ENCODE data around the gene PTPRK. TPM values are rescaled to one million over a fixed set of nuclear protein-coding genes. Genes with fewer than 3 reads are reported as not detected.

The PTPRK gene
- polyA plus RNA-seq, 3 donors, result 0.01 TPM; not detected in 2

- Mint-ChIP-seq H3K9me3 (no peaks in the 10 kb centered on the region), H3K27ac (no peak overlapping the region), H3K4me3 (no peak overlapping the region), H3K36me3 (no peaks in the 10 kb centered on the region), H3K4me1 (no peaks in the 10 kb centered on the region), H3K27me3 (ENCODE audit: low read depth in 3 of 3) (no peaks in the 10 kb centered on the region)
- no peaks in the 10 kb centered on the region for H3K4me1 ChIP-seq (ENCODE audit: control insufficient read depth in 1 of 2, insufficient read depth in 2 of 2, low read length in 2 of 2)
- no peak for TF ChIP-seq CTCF (IDR thresholded peaks at IDR 0.05)
- H3K27ac ChIP-seq (ENCODE audit: low read depth in 1 of 2, low read length in 2 of 2), result no peak overlapping the region
- no peak overlapping the region for H3K9ac ChIP-seq (ENCODE audit: insufficient read depth, low read length, poor library complexity, severe bottlenecking)
- no peak overlapping the region for H3K4me2 ChIP-seq (replicated peaks; ENCODE audit: extremely low read depth, low read length, poor library complexity, severe bottlenecking)
- H3K36me3 ChIP-seq (replicated peaks in 1 of 2; ENCODE audit: control insufficient read depth in 1 of 2, insufficient read depth in 2 of 2, low read length in 2 of 2), result no peaks in the 10 kb centered on the region
- no peak overlapping the region for H2AFZ ChIP-seq (ENCODE audit: insufficient read depth, low read depth, low read length, poor library complexity, severe bottlenecking)
- WGBS (ENCODE audit: insufficient coverage), result no CpG with 5 or more reads among the region's 1 CpG
- H3K9me3 ChIP-seq (replicated peaks in 1 of 2; ENCODE audit: control insufficient read depth in 1 of 2, insufficient read depth in 1 of 2, low read length in 2 of 2), result no peaks in the 10 kb centered on the region
- H3K4me3 ChIP-seq (replicated peaks in 1 of 3; ENCODE audit: low read depth in 2 of 3, low read length in 3 of 3), result no peak overlapping the region
- no peaks in the 10 kb centered on the region for H3K27me3 ChIP-seq (ENCODE audit: control insufficient read depth in 2 of 2, insufficient read depth in 2 of 2, low read length in 2 of 2)
- intact Hi-C loops (cut with micrococcal nuclease), result no loop called here
- H4K20me1 ChIP-seq (ENCODE audit: insufficient read depth, low read length), result no peaks in the 10 kb centered on the region
- no peaks in the 10 kb centered on the region for H3K79me2 ChIP-seq (ENCODE audit: insufficient read depth, low read length)
- no peak for DNase-seq
Measured at GRCh38 chr6:128323011-128323410, 197.4 kb downstream of the PTPRK start.

GRCh38 chr6:128319946-128320345 lies 200.5 kb downstream of the PTPRK start:
- no peaks in the 10 kb centered on the region for H3K4me1 Mint-ChIP-seq
- intact Hi-C loops (cut with micrococcal nuclease), result no loop called here

More at GRCh38 chr6:128319946-128320345, 200.5 kb downstream of the PTPRK start:
- H3K9ac ChIP-seq (ENCODE audit: insufficient read depth, low read length, poor library complexity, severe bottlenecking), result no peak overlapping the region
- no peak overlapping the region for H2AFZ ChIP-seq (ENCODE audit: insufficient read depth, low read depth, low read length, poor library complexity, severe bottlenecking)
- no peak overlapping the region for H3K4me3 ChIP-seq (replicated peaks in 1 of 3; ENCODE audit: low read depth in 2 of 3, low read length in 3 of 3)
- no peak for DNase-seq
- H3K79me2 ChIP-seq (ENCODE audit: insufficient read depth, low read length), result no peaks in the 10 kb centered on the region
- no peak for TF ChIP-seq CTCF (IDR thresholded peaks at IDR 0.05)
- no peak overlapping the region for H3K27ac Mint-ChIP-seq
- no peaks in the 10 kb centered on the region for H3K27me3 ChIP-seq (ENCODE audit: control insufficient read depth in 2 of 2, insufficient read depth in 2 of 2, low read length in 2 of 2)
- H3K4me3 Mint-ChIP-seq, result no peak overlapping the region
- no peaks in the 10 kb centered on the region for H3K36me3 Mint-ChIP-seq
- no peaks in the 10 kb centered on the region for H4K20me1 ChIP-seq (ENCODE audit: insufficient read depth, low read length)
- no peak overlapping the region for H3K4me2 ChIP-seq (replicated peaks; ENCODE audit: extremely low read depth, low read length, poor library complexity, severe bottlenecking)
- H3K9me3 ChIP-seq (replicated peaks in 1 of 2; ENCODE audit: control insufficient read depth in 1 of 2, insufficient read depth in 1 of 2, low read length in 2 of 2), result no peaks in the 10 kb centered on the region
- no CpG with 5 or more reads among the region's 1 CpG for WGBS (ENCODE audit: insufficient coverage)
- H3K27me3 Mint-ChIP-seq (ENCODE audit: low read depth in 3 of 3), result no peaks in the 10 kb centered on the region
- no peaks in the 10 kb centered on the region for H3K36me3 ChIP-seq (replicated peaks in 1 of 2; ENCODE audit: control insufficient read depth in 1 of 2, insufficient read depth in 2 of 2, low read length in 2 of 2)
- no peaks in the 10 kb centered on the region for H3K4me1 ChIP-seq (ENCODE audit: control insufficient read depth in 1 of 2, insufficient read depth in 2 of 2, low read length in 2 of 2)
- H3K9me3 Mint-ChIP-seq, result no peaks in the 10 kb centered on the region
- H3K27ac ChIP-seq (ENCODE audit: low read depth in 1 of 2, low read length in 2 of 2), result no peak overlapping the region

Data from CD14-positive monocyte (primary cell).